GM12865 (cell line): Measurements from ENCODE around the gene TUBGCP6.

Experiments used
- DNase-seq: peaks from one replicate; pipeline ENCODE4 v3.0.0; 2010; ENCODE audit warnings: low read depth
- H3K4me3 ChIP-seq: 2 replicates; pipeline ENCODE4 v1.5.1; 2011; ENCODE audit warnings: mild to moderate bottlenecking, low read depth, low read length, control low read depth
- CTCF ChIP-seq: IDR thresholded peaks from 2 replicates; pipeline ENCODE4 v1.5.1; 2011; ENCODE audit warnings: low read length, control low read depth, low read depth, inconsistent platforms; ENCODE audit not compliant: insufficient read depth; ENCODE audit errors: missing control alignments

Gene TUBGCP6

GRCh38 chr22:50283821-50284220, 39.0 kb upstream of the TUBGCP6 start:
- H3K4me3 ChIP-seq, result no peak overlapping the region
- TF ChIP-seq CTCF, result no peak
- no peak for DNase-seq

- TF ChIP-seq CTCF, result no peak
Observed at GRCh38 chr22:50282361-50283155, 37.7 kb upstream of the TUBGCP6 start.

GRCh38 chr22:50281957-50282356, 37.1 kb upstream of the TUBGCP6 start:
- no peak for TF ChIP-seq CTCF
- DNase-seq, result no peak
- no peak overlapping the region for H3K4me3 ChIP-seq

More at GRCh38 chr22:50282361-50283155, 37.7 kb upstream of the TUBGCP6 start:
- DNase-seq, result no peak
- no peak overlapping the region for H3K4me3 ChIP-seq

- DNase-seq, result no peak
- TF ChIP-seq CTCF, result no peak
- no peak overlapping the region for H3K4me3 ChIP-seq
Observed at GRCh38 chr22:50281384-50281760, 36.5 kb upstream of the TUBGCP6 start.

- no peak for TF ChIP-seq CTCF
- no peak overlapping the region for H3K4me3 ChIP-seq
- DNase-seq, result no peak
Observed at GRCh38 chr22:50280708-50281383, 36.0 kb upstream of the TUBGCP6 start.

GRCh38 chr22:50280022-50280707, 35.3 kb upstream of the TUBGCP6 start:
- no peak for DNase-seq
- no peak overlapping the region for H3K4me3 ChIP-seq
- no peak for TF ChIP-seq CTCF
